ENCODE data around the gene RALGAPA1.

GRCh38 chr14:35742442-35742841 is 66.7 kb downstream of the RALGAPA1 start:
- no peak for TF ChIP-seq ATF6 (CRISPR knock-in tag; IDR thresholded peaks at IDR 0.05)
- TF ChIP-seq HCFC1 (IDR thresholded peaks at IDR 0.05; ENCODE audit: low read depth, low read length): no peak
- no peak for TF ChIP-seq BCLAF1 (IDR thresholded peaks at IDR 0.05; ENCODE audit: borderline replicate concordance in 1 of 2, control insufficient read depth in 1 of 2, low read depth in 2 of 2, low read length in 1 of 2)
- TF ChIP-seq CBX5 (IDR thresholded peaks at IDR 0.05; ENCODE audit: borderline replicate concordance, low read depth): no peak
- no peak for TF ChIP-seq TFAP4 (CRISPR knock-in tag; IDR thresholded peaks at IDR 0.05; ENCODE audit: borderline replicate concordance)

Measured in K562 (cell line).